Keratinocyte (primary cell): ENCODE results near the gene APBB1. TPM values are rescaled to one million over a fixed set of nuclear protein-coding genes. Genes with fewer than 3 reads are reported as not detected.

Experiments used
- DNase-seq: peaks from one replicate; pipeline ENCODE4 v3.0.0-alpha.2; 2011; ENCODE audit warnings: low read depth, missing footprints, low spot score
- FAIRE-seq: peaks from 2 replicates; lab custom pipeline; 2011; peaks lifted over from hg19 to GRCh38; lab: Jason Lieb, UNC
- H2AFZ ChIP-seq: 2 replicates; pipeline ENCODE4 v1.6.0; 2012; ENCODE audit warnings: low read length, control low read depth, inconsistent platforms; ENCODE audit not compliant: control insufficient read depth
- H3K27ac ChIP-seq: 2 replicates; pipeline ENCODE4 v1.5.1; 2011; ENCODE audit warnings: low read length; ENCODE audit not compliant: control insufficient read depth, insufficient read depth
- H3K27me3 ChIP-seq: 3 replicates; pipeline ENCODE4 v1.6.0; 2011; ENCODE audit warnings: low read length; ENCODE audit not compliant: control insufficient read depth, insufficient read depth; ENCODE audit errors: extremely low read depth
- H3K36me3 ChIP-seq, 2 experiments: 2 replicates in 1 of 2; 3 replicates in 1 of 2; pipeline ENCODE4 v1.5.1; 2011; ENCODE audit warnings: low read length in 2 of 2, mild to moderate bottlenecking in 1 of 2; ENCODE audit not compliant: control insufficient read depth in 2 of 2, insufficient read depth in 2 of 2; ENCODE audit errors: extremely low read depth in 1 of 2
- H3K4me1 ChIP-seq: 3 replicates; pipeline ENCODE4 v1.5.1; 2011; ENCODE audit warnings: low read length; ENCODE audit not compliant: control insufficient read depth, insufficient read depth; ENCODE audit errors: extremely low read depth
- H3K4me2 ChIP-seq: 3 replicates; pipeline ENCODE4 v1.6.0; 2011; ENCODE audit warnings: low read depth, low read length; ENCODE audit not compliant: control insufficient read depth, insufficient read depth; ENCODE audit errors: extremely low read depth
- H3K4me3 ChIP-seq, 3 experiments: fragments of 200-600 bp in 1 of 3; sonication (generic) in 1 of 3; 2 replicates in 2 of 3; 3 replicates in 1 of 3; pipeline ENCODE4 v1.5.1; 2011 to 2016; ENCODE audit warnings: low read length in 3 of 3, mild to moderate bottlenecking in 3 of 3, control low read depth in 2 of 3, inconsistent platforms in 1 of 3, low read depth in 1 of 3, mixed read lengths in 1 of 3, mixed run types in 1 of 3, moderate library complexity in 1 of 3; ENCODE audit not compliant: control insufficient read depth in 2 of 3, insufficient read depth in 2 of 3; ENCODE audit errors: extremely low read depth in 1 of 3
- H3K79me2 ChIP-seq: 2 replicates; pipeline ENCODE4 v1.6.0; 2012; ENCODE audit warnings: low read length; ENCODE audit not compliant: control insufficient read depth, insufficient read depth
- H3K9ac ChIP-seq: 3 replicates; pipeline ENCODE4 v1.6.0; 2011; ENCODE audit warnings: low read length; ENCODE audit not compliant: control insufficient read depth, insufficient read depth; ENCODE audit errors: extremely low read depth
- H3K9me1 ChIP-seq: 3 replicates; pipeline ENCODE4 v1.6.0; 2011; ENCODE audit warnings: low read length; ENCODE audit not compliant: control insufficient read depth, insufficient read depth; ENCODE audit errors: extremely low read depth
- H3K9me3 ChIP-seq: 2 replicates; pipeline ENCODE4 v1.5.1; 2012; ENCODE audit warnings: low read depth, low read length; ENCODE audit not compliant: control insufficient read depth
- H4K20me1 ChIP-seq: 3 replicates; pipeline ENCODE4 v1.6.0; 2011; ENCODE audit warnings: low read length; ENCODE audit not compliant: control insufficient read depth, insufficient read depth; ENCODE audit errors: extremely low read depth
- CTCF ChIP-seq, 3 experiments: IDR thresholded peaks in 1 of 3; conservative IDR thresholded peaks in 1 of 3; optimal IDR thresholded peaks in 1 of 3; 2 replicates in 2 of 3; 3 replicates in 1 of 3; pipeline versions ENCODE3 to v1.5.1; 2011; ENCODE audit warnings: low read length in 3 of 3, mild to moderate bottlenecking in 3 of 3, moderate library complexity in 2 of 3, control low read depth in 1 of 3, inconsistent platforms in 1 of 3; ENCODE audit not compliant: insufficient read depth in 2 of 3; ENCODE audit errors: extremely low read depth in 1 of 3
- EZH2 ChIP-seq: IDR thresholded peaks from one replicate; pipeline ENCODE4 v1.6.1; 2012; ENCODE audit warnings: inconsistent platforms, mild to moderate bottlenecking, low read length, moderate library complexity
- dilution Hi-C: fragments of 300-500 bp; cut with MboI; formaldehyde crosslinking; loops from one replicate; pipeline ENCODE4 v1.7.0; 2020; ENCODE audit warnings: low sequenced_read_pairs; ENCODE audit not compliant: extremely low pct_ligation_motif_present
- polyA plus RNA-seq, 5 experiments: library from polyadenylated mRNA; depleted of rRNA in 3 of 5; stranded (reverse) in 3 of 5; stranded (forward) in 1 of 5; unstranded in 1 of 5; fragments of >200 nt; gene quantifications; 1 replicate in 1 of 5; 2 replicates in 3 of 5; 3 replicates in 1 of 5; pipeline versions ENCODE4 v1.2.1 to v1.2.3, GENCODE V29; 2011 to 2012; ENCODE audit warnings: missing spikeins in 2 of 5, low read depth in 1 of 5, low replicate concordance in 1 of 5

The APBB1 gene
- polyA plus RNA-seq, 1 donor (not counting 4 experiments of a cell fraction or from before 2014, with no cell fraction given), result 3.7 TPM

DNA sequence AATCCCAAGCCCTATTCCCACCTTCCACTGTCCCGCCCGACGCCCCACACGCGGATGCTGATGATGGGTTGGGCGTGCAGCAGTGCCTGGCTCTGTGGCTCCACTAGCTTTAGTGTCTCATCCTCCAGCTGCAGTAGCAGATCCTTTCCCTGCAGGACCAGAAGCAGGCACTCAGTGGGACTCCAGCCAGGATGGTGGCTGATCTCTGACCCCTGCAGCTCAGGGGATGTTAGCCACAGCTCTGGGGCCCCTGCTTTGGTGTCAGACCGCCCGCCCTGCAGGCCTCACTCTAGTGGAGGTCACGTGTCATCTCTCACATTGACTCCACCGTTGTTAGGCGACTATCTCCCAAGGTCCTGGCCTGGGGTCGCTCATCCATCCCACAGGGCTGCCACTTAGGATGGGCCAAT is 16.8 kb downstream of the APBB1 start:
- H3K36me3 ChIP-seq, result no peaks in the 10 kb centered on the region
- H3K4me3 ChIP-seq, result no peak overlapping the region
- no peak for FAIRE-seq
- no peaks in the 10 kb centered on the region for H3K79me2 ChIP-seq
- H3K4me2 ChIP-seq, result no peak overlapping the region
- H3K9me1 ChIP-seq, result no peaks in the 10 kb centered on the region
- dilution Hi-C loops, result no loop called here
- H3K9ac ChIP-seq, result no peak overlapping the region
- H3K27ac ChIP-seq, result no peak overlapping the region
- H3K9me3 ChIP-seq, result no peaks in the 10 kb centered on the region
- no peak overlapping the region for H2AFZ ChIP-seq
- H3K4me1 ChIP-seq, result no peaks in the 10 kb centered on the region
- no peak for DNase-seq
- no peak for TF ChIP-seq CTCF (optimal IDR thresholded peaks at IDR 0.05 in 1 of 3, IDR thresholded peaks at IDR 0.05 in 1 of 3, conservative IDR thresholded peaks at IDR 0.05 in 1 of 3; ENCODE audit: extremely low read depth in 1 of 3, insufficient read depth in 2 of 3, low read length in 3 of 3)
- no peak for TF ChIP-seq EZH2
- no peaks in the 10 kb centered on the region for H3K27me3 ChIP-seq
- H4K20me1 ChIP-seq, result no peaks in the 10 kb centered on the region

DNA sequence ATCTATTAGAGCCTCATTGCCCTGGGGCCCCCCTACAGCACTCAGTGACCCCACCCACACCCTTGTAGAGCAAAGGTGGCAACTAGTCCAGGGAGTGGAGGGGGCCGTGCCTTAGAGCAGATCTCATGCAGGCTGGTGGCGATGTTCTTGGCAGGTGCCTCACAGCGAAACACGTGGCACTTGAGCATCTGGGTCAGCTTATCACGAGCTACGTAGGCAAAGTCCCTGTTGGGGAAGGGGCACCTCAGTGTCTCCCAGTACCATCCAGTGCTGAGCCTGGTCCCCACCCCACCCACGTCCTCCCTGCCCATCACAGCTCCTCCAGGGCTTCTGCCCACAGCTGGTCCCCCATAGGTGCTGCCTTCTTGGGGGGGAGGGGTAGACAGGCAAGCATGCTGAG is 17.4 kb downstream of the APBB1 start:
- Histone ChIP-seq H3K79me2 (no peaks in the 10 kb centered on the region), H3K4me2 (no peak overlapping the region), H4K20me1 (no peaks in the 10 kb centered on the region), H3K27ac (no peak overlapping the region), H3K4me1 (no peaks in the 10 kb centered on the region), H3K9ac (no peak overlapping the region), H2AFZ (no peak overlapping the region), H3K9me1 (no peaks in the 10 kb centered on the region), H3K4me3 (no peak overlapping the region), H3K27me3 (no peaks in the 10 kb centered on the region), H3K9me3 (no peaks in the 10 kb centered on the region), H3K36me3 (no peaks in the 10 kb centered on the region)
- FAIRE-seq, result no peak
- TF ChIP-seq EZH2, result no peak
- TF ChIP-seq CTCF (optimal IDR thresholded peaks at IDR 0.05 in 1 of 3, IDR thresholded peaks at IDR 0.05 in 1 of 3, conservative IDR thresholded peaks at IDR 0.05 in 1 of 3; ENCODE audit: extremely low read depth in 1 of 3, insufficient read depth in 2 of 3, low read length in 3 of 3), result no peak
- dilution Hi-C loops, result no loop called here
- DNase-seq, result no peak
